Activated gamma-delta T cell treated with Interleukin-2 at 50 U/mL for 16 hours (primary cell): ENCODE data around the gene CCDC83.
"Not testable (repeated sequence)": the region's sequence is repeated elsewhere in the genome, so short reads cannot be mapped to it uniquely, and the experiment has no call there.

Experiments
- DNase-seq: peaks from one replicate; pipeline ENCODE4 v3.0.0-alpha.2; 2020

CCDC83 gene

DNA sequence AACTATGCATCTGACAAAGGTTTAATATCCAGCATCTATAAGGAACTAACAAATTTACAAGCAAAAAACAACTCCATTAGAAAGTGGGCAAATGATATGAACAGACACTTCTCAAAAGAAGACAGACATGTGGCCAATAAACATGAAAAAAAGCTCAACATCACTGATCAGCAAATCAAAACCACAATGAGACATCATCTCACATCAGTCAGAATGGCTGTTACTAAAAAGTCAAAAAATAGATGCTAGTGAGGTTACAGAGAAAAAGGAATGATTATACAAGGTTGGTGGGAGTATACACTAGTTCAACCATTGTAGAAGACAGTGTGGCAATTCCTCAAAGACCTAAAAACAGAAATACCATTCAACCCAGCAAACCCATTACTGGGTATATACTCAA lies 14.3 kb upstream of the CCDC83 start:
- DNase-seq, result not testable (repeated sequence)

DNA sequence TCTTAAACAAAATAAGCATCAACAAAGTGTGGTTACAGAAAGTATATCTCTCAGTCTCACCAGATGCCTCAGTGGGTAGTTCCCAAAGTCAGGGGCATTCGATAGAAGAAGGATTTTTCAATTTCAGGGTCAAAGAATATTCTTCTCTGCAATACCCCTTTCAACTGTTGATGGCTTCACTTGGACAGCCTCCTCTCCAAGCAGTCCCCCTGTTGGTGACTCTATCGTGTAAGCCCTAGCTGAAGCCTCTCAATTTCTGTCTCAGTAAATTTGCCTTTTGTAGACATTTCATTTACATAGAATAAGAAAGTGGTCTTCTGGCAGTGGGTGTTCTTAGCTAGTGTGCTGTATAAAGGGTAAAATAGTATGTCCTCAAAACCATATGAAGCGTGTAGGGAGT lies 11.3 kb upstream of the CCDC83 start:
- DNase-seq, result no peak

DNA sequence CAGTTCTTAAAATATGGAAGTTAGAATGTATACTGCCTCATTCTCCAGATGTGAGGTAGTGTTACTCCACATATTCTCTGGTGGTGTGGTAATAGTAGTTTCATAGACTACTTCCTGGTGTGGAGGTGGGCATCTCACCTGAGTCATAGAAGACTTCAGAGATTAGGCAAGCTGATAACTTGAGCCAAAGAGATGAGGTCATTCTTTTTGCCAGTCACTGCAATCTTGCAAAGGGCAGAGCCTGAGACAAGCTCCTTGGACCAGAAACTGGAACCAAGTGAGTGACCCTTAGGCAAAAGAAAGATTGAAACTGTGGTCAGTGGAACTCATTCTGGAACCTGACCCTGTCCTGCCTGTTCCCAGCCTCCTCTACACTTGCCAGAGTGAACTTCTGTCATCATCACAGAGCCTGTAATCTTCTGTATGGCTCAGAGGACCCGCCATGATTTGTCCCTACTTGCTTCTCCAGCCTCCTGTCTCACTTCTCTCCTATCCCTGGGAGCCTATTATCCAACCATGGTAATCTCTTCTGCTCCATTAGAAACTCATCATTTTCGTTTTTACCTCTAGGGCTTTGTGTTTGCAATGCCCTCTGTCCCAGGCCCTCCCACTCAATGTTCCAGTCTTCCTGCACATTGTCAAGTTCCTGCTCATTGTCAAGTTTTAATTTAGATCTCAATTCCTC lies 10.6 kb upstream of the CCDC83 start:
- no peak for DNase-seq

DNA sequence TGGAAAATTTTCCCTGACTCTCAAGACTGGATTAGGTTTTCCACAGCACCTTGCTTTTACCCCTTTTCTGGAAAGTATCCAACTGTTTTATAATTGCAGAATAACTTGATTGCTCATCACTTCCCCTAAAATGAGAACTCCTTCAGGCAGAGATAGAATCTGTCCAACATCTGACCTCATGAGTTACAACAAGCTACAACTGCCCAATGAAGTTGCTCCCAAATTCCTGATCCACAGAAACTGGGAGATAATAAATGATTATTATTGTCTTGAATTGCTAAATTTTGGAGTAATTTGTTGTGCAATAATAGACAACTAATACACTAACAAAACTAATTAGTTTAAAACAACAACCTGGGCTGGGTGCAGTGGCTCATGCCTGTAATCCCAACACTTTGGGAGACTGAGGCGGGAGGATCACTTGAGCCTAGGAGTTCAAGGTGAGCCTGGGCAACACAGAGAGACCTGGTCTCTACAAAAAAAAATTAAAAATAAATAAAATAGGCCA lies 10.0 kb upstream of the CCDC83 start:
- DNase-seq, result no peak

DNA sequence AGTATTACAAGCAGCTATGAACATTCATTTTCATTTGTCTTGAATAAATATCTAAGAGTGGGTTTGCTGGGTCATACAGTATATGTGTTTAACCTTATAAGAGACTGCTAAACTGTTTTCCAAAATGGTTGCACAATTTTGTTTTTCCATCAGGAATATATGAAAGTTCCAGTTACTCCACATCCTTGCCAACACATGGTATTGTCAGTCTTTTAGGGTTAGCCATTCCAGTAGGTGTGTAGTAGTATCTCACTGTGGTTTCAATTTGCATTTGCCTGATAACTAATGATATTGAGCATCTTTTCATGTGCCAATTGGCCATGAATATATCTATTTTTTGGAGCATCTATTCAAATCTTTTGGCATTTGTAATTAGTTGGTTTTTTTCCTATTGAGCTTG lies 7.7 kb upstream of the CCDC83 start:
- DNase-seq, result no peak

DNA sequence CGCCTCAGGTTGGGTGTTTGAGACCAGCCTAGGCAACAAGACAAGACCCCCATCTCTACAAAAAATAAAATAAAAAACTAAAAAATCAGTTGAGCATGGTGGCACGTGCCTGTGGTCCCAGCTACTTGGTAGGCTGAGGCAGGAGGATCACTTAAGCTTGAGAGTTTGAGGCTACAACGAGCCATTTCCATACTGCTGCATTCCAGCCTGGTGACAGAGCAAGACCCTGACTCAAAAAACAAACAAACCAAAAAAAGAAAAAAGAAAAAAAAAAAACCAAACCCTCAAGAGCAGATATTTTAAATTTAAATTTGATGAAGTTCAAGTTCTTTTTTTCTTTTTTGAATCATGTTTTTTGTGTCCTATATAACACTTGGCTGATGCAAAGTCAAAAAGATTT lies 7.2 kb upstream of the CCDC83 start:
- no peak for DNase-seq

DNA sequence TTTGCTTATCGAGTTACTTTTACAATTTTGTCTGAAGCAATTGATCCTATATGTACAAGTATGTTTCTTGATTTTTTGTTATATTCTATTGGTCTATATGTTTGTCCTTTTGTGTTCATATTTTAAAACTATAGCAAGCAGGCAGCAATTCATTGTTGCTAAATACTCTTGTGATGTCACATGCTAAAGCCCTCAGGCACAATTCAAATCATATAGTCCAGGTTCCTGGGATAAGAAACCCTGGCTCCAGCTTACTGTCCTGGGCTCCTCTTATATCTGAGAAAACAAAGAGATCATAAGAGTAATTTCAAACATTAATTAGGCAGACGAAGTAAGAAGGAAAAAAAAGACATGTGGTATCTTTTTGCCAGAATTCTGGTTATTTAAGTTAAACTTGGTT lies 6.6 kb upstream of the CCDC83 start:
- no peak for DNase-seq

DNA sequence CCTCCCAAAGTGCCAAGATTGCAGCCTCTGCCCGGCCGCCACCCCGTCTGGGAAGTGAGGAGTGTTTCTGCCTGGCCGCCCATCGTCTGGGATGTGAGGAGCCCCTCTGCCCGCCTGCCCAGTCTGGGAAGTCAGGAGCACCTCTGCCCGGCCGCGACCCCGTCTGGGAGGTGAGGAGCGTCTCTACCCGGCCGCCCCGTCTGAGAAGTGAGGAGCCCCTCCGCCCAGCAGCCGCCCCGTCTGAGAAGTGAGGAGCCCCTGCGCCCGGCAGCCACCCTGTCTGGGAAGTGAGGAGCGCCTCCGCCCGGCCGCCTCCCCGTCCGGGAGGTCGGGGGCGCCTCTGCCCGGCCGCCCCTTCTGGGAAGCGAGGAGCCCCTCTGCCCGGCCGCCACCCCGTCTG lies 2.4 kb upstream of the CCDC83 start:
- DNase-seq, result not testable (repeated sequence)

DNA sequence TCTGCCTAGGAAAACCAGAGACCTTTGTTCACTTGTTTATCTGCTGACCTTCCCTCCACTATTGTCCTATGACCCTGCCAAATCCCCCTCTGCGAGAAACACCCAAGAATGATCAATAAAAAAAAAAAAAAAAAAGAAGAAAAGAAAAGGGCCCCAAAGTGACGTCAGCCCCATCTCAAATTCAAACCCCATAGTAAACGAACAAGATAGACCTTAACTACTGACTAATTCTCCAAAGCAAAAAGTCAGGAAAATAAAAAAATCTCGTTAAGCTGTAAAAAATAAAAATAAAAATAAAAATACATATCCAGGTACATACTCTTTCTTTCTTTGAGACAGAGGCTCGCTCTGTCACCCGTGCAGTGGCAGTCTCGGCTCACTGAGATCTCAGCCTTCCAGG lies 1.6 kb upstream of the CCDC83 start:
- not testable (repeated sequence) for DNase-seq

DNA sequence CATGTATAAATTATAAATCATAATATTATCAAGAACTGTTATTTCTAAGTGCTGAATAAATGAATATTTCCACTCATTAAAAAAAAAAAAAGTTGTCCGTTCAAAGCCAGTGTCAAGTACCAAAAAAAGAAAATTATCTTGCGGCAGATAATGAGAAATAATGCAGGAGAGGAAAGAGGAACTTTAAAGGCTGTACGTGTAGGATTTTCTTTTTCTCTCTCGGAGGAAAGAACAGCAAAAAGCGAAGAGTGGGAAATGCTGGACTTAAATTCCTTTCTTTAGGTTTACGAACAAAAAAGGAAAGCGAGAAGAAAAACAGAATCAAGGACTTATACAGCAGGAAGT lies 999 bp upstream of the CCDC83 start:
- no peak for DNase-seq

DNA sequence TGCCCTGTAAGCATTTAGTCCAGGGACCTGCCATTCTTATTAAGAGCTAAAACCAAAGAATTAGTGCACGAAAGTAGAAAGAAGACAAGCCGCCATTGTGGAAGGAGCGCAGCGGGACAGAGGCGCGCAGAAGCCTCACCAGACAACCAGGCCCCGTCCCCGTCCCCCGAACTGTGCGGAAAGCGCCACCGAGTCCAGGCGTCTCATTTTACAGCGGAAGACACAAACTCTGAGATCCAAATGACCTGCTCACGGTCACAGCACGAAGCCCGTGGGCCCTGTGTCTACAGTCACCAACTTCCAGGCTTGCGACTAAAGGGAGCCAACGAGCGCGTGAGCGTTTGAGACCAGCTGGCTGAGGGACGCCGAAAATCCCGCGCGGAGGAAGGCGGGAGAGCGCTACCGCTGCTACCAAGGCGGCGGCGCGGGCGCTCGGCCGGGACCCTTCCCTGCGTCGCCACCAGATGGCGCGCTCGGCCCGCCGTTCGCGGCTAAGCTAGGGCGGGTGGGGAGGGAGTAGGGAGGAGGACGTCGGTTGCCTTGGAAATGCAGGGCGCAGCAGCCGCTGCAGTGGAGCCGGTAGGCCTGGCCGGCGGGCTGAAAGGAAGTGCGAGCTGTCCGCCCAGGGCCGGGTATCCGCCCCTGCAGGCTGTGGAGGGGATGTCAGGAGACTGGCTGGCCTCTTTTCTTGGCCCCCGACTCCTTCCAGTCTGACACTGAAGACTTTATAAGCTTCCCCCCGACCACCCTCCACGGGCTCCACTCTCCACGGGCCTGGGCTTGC lies 434 bp upstream of the CCDC83 start:
- peak; percentile 86 for DNase-seq

DNA sequence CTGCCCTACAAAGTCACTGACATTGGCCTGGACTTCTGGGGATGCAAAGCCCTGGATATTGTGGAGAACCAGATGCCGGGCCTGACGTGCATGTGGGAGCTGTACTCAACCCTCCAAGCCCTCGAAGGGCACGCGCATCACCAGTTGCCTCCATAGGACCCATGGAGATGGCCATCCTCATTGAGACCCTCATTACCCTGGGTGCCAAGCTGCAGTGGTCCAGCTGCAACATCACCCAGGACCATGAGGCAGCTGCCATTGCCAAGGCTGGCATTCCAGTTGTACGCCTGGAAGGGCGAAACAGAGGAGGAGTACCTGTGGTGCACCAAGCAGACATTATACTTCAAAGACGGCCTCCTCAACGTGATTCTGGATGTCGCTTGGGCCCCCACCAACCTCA lies 1.9 kb downstream of the CCDC83 start:
- DNase-seq, result no peak

DNA sequence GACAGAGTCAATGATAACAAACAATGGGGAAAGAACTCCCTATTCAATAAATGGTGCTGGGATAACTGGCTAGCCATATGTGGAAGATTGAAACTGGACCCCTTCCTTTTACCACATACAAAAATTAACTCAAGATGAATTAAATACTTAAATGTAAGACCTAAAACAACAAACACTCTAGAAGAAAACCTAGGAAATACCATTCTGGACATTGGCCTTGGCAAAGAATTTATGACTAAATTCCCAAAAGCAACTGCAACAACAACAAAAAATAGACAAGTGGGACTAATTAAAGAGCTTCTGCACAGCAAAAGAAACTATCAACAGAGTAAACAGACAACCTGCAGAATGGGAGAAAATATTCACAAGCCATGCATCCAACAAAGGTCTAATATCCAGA lies 4.4 kb downstream of the CCDC83 start:
- DNase-seq, result not testable (repeated sequence)

DNA sequence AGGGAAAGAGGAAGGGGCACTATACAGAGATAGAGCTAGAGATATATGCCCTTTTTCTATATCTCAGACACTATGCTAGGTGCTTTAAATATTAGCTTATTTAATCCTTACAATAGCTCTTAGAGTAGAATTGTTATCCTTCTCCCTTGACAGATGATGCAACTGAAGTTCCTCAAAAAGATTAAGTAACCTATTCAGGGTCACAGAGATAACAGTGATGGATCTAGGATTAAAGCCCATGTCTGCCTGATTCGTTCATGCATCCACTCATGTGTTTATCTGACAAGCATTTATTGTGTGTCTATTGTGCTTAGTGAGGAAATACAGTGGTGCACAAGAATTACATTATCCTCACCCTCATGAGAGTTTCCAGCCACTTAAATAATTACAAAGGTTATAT lies 8.7 kb downstream of the CCDC83 start:
- DNase-seq, result no peak

DNA sequence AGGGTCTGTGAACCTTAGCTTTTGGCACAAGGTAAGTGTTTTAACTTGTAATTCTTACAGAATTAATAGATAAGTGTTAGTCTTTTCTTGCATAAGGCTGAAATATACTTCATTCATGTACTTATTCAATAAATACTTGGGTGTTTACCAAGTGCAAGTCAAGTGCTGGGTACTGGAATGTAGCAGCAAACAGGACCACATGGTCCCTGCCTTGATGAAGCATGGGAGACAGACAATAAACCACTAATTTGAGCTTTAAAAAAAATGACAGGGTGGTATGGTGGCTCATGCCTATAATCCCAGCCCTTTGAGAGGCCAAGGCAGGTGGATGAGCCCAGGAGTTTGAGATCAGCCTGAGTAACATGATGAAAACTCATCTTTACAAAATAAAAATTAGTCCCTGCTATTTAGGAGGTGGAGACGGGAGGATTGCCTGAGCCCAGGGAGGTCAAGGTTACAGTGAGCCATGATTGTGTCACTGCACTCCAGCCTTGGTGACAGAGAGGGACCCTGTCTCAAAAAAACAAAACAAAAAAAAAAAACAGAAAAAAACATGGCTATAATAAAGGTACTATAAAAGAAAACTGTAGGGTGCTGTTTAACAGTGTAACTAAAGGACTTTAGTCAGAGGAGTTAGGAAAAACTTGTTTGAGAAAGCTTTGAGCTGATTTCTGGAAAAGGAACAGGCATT lies 11.1 kb downstream of the CCDC83 start:
- no peak for DNase-seq

DNA sequence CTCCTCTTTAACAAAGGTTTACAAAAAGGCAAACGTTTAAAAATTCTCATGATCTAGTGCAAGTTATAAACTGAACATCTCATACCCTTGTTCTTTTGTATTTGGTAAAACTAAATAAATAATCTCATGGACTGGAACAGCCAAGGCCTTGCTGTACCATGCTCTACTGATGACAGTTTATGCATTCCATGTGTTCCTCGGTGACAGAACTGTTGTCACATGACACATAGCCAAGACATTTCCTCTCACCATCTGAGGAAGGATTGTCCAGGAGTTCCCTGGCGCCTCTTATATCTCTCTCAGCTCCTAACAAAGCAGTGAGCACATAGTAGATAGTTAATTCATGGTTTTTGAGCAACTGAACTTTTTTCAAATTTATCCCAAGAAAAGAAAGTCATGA lies 12.6 kb downstream of the CCDC83 start:
- no peak for DNase-seq

DNA sequence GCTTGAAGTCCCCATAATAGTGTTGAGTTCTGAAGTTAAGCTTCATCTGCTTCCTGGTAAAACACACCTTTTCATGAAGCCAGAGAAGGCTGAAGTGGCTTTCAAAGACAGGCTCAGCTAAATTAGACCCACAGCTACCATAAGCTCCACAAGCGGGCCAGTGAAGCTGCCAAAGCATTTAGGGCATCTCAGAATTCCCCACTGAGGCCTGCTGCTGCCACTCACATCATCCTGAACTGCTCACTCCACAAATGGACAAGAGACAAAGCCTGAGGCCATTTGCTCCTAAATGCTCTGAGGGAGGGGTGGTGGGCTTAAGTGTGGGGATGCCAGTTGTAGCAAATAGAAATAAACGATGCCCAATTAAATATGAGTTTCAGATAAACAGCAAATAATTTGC lies 14.6 kb downstream of the CCDC83 start:
- no peak for DNase-seq

DNA sequence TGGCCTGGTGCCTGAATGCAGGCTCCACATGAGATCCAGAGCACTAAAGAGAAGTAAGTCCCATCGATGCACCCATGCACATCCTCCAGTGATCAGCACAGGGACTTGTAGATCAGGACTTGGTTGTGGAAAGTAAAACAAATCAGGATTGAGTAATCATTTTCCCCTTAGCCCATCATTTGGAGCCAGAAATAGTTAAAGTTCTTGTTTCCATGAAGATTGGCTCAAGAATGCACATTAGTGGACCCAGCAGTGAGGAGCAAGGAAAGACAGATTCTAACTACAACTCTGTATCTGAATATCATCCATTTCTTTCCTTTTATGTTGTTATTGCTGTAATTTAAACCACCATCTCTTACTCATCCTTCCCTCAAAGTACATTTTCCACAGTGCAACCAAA lies 19.1 kb downstream of the CCDC83 start:
- no peak for DNase-seq

DNA sequence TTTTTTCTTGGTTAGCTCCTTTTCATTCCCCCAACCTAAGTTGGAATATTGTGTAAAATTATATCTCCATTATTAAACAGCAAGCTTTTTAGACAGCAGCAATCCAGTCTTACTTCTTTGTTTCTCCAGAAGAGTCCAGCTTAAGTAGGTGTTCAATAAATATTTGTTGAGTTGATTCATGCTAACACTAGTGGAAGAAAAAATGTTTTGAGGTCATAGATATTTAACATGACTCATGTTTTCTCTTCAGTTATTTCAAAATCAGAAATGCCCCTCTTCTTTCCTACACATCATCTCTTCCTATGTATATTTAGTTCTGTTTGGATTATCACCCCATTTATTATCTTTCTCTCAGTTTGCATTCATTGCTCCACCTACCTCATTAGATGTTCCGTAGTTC lies 20.3 kb downstream of the CCDC83 start:
- DNase-seq, result no peak

DNA sequence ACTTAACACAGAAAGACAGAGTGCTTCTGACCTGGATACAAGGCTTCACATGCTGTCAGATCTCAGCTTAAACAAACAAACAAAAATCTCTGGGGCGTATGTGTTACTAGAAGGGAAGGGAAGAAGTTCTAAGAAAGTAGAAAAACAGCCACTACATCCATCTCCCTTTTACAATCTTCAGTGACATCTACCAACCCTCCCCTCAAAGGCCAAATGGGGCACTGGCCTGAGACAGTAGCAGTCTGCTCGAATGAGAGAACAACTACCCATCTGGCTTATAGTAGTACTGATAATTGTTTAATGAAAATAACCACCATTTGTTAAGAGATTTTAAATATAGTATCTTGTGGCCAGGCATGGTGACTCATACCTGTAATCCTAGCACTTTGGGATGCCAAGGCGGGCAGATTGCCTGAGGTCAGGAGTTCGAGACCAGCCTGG lies 29.4 kb downstream of the CCDC83 start:
- no peak for DNase-seq

DNA sequence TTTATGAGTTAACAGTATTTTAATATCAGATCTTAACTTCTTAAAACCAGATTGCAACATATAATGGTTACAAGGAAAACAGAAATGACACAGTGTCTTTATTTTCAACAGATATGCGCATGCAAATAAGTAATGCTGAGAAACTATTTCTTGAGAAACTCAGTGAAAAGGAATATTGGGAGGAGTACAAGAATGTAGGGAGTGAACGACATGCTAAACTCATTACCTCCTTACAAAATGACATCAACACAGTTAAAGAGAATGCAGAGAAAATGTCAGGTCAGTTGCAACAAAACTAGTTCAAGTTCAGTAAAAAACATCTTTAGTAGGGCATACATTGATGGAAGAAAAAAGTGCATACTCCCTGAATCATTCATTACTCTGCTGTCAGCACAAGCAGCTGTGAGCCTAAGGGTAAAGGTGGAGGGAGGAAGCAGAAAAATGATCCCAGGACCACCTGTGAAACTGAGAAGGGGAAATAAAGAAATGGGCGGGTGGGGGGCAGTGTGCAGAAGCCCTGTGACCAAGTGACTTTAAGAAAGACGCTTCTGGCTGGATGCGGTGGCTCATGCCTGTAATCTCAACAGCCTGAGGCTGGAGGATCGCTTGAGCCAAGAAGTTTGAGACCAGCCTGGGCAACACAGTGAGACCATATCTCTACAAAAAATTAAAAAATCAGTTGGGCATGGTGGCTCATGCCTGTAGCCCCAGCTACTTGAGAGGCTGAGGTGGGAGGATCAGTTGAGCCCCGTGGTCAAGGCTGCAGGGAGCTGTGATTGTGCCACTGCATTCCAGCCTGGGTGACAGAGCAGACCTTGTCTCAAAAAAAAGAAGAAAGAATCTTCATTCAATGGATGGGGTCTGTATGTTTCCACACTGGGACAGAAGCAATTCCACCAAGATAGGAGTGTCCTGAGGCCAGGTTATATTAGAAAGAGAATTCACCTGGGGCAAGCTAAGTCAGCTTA lies 31.2 kb downstream of the CCDC83 start:
- no peak for DNase-seq

DNA sequence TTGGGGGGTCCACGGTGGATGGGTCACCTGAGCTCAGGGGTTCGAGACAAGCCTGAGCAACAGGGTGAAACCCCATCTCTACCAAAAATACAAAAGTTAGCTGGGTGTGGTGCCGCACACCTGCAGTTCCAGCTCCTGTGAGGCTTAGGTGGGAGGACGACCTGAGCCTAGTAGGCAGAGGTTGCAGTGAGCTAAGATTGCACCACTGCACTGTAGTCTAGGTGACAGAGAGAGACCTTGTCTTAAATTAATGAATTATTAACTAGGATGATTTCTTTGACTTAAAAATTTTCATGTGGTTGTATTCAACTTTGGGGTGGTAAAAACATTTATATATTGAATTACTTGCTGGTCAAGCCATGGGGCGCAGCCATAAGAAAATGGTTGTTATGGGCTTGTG lies 33.9 kb downstream of the CCDC83 start:
- no peak for DNase-seq
